HG03439 (cell line): ENCODE data around the gene NRIP1.

ENCODE experiments used
- ATAC-seq: cut with Tn5 transposase; IDR thresholded peaks from one replicate; pipeline ENCODE4 v1.9.1; 2021; ENCODE audit warnings: mild to moderate bottlenecking, moderate library complexity; ENCODE audit not compliant: unreplicated experiment

Gene NRIP1

DNA sequence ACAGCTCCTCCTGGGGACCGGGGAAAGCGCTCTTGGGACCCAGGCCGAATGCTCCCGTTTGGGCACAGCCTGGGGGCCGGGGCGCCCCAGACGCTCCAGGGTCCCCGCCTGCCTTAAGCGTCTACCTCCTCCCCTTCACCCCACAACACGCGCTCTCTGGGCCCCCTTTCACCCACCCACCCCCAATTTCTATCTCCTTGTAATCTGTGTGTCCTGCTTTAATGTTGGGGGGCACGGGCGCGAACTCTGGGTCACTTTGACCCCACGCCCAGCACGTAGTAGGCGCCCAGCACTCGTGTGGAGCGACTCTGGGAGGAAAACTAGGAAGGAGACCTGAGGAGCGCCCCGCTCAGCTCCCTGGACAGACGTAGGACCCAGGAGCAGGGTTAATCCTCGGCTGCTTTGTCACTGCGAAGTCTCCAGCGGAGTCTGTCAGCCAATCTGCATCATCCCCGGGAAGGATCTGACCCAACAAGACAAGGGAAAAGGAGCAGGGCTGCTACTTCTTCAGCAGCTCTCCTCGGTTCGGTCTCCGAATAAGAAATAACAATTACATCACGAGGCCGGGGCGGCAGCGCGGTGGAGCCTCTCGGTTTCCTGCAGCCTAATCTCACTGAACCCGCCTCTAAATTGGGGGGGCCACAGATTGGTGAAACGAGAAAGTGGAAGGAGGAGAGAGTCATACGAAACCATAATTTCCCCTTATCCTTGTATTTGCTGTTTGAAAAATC, 757 bp upstream of the NRIP1 start:
- peak; percentile 5 for ATAC-seq

DNA sequence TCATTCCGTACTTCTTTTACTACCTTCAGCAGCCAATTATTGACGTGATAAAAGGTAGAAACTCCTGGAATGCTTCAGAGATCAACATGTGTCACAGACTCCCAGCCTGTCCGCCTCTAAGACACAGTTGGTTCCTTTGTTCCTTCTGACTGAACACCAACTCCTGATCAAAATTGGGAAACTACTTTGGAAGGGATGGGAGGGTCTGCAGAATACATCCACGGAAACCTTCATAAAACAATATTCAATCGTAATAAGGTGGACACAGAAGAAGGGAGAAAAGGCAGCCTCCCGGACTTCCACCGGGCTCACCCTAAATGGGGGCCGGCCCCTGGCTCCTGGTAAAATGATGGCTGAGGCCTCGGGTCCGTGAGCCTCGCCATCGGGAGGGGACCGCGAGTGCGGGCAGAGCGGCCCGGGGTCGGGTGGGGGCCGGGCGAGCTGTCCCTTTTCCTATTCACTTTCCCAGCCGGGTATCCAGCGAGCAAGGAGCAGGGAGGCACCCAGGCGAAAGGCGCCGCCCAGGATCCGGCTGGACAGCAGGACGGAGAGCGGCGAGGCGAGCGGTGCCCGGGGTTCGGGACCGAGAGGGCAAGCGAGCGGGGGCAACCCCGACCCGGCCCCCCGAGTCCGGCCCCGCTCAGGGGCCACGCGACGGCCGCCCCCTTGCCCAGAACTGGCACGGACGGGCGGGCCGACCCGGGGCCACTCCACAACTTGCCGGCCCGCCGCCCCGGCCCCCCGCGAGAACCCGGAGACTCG, 805 bp downstream of the NRIP1 start:
- peak; percentile 2 for ATAC-seq

DNA sequence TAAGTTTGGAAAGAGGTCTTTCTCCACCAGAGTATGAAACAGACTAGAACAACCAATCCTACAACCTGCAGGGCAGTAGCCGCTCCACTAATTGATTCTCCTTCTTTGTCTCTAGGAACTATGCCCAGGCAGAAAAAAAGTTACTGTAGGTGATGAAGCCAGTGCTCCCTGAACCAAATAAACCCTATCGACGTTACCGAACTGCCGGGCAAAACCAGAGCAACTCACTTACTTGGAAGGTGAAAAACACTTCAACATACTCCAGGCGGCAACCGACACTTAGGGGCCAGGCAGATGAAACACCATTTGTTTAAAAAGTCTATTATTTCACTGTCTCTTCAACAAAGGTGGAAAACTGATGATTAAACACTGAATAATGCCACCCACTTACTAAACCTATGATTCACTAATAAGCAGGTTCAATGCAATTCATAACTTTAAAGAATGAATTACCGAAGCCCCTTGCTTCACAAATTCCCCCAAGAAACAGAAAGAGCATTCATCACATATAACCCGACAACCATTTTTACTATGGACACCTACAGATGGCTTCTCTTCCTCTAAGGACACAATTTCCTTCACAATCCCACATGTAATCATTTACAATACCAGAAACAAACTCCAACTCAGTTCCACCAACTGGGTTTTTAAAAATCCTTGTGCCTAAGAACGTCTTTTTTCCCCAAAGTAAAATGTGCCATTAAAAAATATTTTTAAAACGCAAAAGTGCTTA, 1.6 kb downstream of the NRIP1 start:
- no peak for ATAC-seq

DNA sequence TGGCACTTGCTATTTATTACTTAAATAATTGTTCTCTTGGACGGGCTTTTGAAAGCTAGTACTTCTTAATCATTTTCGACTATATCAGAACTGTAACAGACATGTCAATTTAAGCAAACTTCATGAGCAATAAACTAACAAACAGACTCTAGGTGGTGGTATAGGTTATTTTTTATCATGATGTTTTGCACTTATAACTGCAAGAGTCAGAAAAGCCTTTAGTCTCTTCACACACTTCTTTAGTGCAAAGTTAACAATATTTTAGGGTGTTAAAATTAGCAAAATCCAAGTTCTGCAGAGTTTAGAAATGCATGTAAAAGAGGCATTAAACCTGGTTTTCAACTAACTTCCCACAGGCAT, 2.2 kb downstream of the NRIP1 start:
- ATAC-seq = no peak

DNA sequence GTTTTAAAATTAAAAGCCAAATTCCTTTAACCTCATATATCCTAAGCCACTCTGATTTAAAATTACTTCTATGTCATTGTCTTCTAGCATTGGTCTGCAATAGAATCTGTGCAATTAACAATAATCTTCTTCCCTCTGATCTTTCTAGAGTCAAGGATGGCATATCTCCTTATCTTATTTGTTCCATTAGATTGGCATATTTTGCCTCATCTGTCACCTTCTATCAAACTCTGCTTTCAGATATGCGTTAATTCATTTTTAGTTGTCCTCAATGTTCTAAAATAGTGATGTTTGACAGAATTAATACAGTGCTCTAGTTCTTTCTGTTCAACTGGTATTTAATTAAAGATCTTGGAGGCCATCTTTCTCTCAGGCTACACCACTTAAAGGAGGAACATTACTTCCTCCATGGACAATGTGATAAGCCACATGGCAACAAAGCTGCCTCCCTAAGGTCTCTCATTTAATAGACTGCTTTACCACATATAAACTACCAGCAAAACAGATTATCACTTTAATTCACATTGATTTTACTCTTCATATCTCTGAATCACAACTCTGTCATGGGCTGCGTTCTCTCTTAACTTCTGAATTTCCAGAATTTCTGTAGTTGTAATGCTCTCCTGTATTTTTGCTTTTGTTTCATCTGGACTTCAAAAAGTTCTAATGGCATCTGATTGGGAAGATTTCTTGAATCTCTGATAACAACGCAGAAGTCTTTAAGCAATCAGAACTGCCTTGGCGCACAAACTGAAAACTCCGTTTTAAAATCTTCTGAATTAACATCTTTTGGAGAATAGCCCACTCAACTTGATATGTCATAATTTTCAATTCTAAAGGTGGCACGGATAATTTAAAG, 2.8 kb downstream of the NRIP1 start:
- ATAC-seq = no peak

DNA sequence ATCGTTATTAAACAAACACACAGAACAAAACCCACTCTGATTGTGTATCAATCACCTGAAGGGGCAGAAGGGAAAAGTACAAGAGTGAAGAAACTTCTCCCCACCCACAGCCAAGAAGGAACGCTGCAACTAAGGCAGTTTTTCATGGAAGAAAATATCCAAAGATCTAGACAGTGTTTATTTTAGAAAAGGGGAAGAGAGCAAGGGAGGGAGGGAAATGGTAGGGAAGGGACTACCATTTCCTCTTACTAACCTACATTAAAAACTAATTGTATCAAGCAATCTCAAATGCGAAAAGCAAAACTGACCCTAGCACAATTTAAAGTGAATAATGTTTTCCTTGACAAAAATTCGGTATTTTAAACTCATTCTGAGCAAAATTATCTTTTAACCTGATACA, 3.5 kb downstream of the NRIP1 start:
- no peak for ATAC-seq

DNA sequence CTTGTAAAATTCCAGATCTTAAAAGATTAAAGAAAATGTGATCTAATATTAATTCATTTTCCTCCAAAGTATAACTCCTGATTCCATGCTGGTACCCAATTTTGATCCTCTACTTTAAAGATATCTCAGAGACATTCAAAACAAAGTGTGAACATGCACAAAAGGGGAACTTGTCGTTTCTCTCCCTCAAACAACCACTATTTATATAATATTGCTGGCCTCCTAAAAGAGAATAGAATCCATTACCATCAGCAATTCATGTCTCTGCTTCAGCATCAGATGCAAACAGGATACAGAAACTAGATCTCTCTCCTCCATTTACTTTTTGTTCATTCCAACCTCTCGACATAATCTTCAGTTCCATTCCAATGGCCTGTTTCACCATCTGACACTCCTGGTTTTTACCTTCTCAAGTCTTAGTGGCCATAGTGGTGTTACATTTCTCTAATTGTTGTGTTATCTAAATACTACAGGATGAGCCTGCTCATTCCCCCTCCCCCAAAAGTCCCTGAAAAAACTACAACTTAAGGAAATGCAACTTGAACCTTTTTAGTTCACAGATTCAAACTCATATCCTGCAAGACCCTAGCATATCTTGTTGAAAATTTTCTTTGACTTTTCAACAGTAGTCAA, 4.1 kb downstream of the NRIP1 start:
- ATAC-seq = no peak

DNA sequence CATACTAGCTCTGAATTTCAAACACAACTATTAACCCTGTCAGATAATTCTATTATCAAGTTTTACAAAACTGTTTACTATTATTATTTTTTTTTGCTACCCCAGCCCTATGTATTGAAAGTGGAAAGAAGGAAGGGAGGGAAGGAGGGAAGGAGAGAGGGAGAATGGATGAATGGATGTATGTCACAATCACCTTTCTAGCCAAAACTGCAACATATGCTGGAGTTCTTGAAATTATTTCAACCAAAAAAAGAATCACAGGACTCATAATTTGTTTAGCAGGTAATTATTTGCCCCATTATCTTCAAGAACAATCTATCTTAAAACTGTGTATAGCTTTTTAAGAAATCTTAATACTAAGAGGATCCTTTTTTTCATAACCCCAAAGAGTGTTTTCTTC, 5.4 kb downstream of the NRIP1 start:
- no peak for ATAC-seq

DNA sequence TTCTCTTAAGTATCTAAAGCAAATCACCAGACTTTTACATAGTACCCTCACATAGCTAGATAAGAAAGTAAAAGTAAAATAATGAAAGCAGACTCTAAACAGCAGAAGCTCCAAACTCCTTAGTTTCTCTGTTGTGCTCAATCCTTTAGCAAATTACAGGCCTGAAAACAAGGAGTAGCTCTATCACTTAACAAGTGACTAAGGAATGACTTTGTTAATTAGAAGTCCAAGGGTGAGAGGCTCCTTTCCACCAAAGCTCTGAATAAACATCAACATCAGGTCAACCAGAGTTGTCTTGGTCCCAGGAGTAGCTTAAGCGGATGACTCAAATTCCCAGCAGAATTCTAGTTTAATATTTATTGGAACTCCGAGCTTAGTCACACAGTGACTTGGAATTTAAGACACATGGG, 5.9 kb downstream of the NRIP1 start:
- ATAC-seq = no peak

DNA sequence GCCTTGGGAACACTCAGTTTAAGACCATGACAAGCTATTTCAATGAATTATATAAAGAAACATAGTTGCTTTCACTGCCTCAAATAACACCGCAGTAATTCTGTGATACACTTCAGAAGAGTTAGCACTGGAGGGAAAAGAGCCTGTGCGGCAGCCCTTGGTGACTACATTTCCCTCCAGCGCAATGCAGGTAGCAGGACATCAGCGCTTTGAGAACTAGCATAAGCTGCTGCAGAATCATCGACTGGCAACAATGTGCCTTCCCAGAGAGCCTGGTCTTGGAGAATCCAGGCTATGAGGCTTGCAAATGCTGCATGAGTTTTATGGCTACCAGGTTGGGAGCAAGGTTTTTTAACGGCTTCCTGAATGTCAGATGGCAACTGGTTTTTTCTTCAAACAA, 7.5 kb downstream of the NRIP1 start:
- no peak for ATAC-seq

DNA sequence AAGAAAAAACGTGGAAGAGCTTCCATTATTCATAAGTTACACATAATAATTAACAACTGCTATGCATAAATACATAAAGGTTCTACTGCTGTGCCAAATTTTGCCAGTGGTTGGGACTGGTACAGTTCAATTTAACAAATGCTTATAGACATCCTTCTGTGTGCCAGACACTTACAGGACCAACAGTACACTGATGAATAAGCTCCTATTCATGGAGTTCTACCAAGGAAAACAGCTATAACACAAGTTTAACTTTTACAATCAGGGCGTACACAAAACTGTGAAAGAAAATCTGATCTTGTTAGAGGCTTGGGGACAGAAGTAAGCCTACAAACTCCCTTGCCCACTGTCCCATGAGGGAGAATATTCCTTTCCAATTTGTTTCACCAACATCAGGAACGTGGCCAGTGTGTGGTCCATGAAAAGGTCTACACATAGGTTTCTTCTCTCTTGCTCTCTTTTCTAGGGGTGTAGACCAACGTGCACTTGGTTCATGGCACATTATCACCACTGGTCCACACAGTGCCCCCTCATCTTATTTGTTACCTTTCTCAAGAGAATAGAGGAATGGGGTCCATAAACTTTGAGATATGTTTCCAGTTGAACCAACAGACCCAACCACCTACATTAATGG, 10.1 kb downstream of the NRIP1 start:
- ATAC-seq = no peak

DNA sequence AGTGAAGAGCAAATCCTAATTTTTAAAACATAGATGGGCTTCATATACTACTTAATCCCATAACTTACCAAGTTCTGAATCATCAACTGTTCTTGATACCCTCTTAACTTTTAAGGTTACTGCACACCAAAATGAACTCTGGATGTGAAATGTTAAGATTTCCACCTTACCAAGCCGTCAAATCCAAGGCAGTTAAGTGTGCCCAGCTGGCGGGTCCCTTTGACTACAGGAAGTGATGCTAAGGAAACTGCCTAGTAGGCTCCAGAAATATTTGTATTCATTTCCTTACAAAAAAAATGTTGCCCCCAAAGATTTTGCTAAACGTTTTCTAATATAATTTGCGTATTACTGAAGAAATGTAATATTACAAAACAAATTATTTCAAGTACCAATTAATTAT, 10.7 kb downstream of the NRIP1 start:
- ATAC-seq = no peak

DNA sequence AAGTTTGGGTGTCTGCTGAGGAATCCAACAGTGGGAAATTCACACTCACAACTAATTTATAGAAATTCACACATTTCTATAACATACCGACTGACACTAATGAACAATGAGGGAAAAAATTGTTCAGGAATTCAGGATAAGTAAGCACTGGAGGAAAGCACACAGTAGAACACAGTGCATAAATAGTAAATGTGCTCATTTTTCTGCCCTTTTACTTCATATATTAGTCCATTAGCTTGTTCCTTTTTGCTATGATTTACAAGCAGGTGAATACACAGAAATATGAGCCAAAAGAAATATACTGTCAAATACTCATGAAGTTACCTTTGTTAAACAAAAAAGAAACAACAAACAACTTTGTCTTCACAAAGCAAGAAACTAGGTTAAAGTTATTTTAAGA, 11.3 kb downstream of the NRIP1 start:
- no peak for ATAC-seq

DNA sequence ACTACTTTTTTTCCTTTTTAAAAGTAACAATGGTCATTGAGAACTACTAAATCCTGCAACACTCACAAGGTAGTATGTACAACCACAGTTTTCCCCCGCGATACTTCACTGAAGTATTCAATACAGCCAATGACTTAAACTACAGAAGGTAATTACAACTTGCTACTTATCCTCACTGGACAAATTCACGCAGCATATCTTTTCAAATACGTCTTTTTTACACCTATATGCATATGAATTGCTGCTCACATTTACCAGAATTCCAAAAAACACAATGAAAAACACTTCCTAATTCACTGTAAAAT, 12.4 kb downstream of the NRIP1 start:
- ATAC-seq = no peak

DNA sequence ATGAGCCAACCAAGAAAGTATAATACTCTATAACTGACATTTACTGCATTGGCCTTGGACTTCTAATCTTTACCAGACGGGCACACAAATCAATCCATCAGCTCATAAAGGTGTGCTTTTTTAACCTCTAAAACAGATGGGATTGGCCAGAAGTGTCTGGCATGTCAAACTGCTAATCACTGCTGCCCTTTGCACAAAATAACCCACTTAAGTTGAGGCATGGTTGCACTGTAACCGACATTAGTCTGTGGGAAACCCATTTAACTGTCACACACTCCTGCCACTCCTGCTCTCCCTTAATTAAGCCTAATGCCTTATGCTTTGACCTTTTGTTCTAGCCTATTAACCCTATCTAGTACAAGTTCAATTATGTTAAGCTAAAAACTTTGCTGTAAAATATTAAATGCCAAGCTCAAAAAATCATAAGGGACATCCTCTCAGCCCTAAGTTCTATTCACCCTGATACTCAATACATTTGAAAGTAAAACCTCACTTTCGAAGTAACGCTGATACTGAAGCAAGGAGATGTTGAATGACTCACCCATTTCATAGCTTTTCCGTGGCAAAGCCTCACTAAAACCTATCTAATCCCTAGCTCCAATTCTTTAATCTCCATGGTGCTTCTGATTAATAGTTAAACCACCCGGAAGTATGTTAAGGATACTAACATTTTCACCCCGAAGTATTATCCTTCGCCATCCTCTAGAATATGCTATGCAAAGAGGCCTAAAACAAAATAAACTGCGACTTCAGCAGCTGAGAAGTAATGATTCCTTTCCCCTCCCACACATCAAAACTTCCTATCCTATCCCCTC, 12.9 kb downstream of the NRIP1 start:
- ATAC-seq = no peak

DNA sequence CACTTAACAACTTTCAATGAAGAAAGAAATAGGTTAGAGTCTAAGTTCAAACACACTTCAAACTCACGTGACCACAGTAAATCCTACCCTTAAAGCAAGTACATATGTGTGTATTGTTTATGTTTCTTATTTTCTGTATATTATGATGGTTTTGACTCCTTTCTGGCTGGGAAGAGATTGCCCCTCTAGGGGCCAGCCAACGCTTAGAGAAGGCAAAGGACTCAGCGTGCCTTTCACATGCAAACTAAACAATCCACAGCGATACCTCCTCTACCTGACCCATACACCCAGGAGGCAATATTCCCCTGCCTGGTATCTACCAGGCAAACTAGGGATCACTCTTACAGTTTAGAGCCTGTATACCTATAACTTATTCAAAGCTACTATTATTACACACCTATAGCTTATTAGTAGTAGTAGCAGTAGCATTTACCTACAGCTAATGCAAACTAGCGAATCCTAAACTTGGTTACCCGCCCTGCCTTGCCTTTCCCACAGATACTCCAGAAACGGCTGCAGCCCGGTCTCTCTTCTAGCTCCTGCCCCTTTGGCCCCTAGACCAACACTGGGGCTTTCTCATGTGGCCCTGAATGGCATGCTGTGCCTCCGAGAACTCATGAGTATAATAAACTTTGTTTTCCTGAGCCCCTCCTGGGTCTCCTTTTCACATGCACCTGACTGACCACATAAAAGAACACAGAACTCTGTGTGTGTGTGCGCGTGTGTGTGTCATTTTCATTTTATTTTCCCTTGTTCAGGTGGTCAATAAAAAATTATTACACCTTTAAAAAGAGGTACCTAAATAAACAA, 14.0 kb downstream of the NRIP1 start:
- ATAC-seq = no peak

DNA sequence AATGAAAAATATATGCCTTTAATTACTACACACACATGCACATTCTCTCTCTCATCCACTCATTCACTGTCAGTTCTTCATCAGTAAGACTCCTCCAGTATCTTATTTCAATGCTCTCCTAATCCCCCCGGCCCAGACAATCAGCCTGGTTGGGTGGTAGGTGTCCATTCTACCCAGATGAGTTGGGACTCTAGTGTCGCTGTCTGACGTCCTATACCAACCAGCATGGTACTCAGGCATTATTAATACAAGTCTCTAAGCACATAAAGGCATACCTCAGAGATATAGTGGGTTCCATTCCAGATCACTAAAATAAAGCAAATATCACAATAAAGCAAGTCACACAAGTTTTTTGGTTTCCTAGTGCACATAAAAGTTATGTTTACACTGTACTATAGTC, 19.8 kb downstream of the NRIP1 start:
- ATAC-seq = no peak

DNA sequence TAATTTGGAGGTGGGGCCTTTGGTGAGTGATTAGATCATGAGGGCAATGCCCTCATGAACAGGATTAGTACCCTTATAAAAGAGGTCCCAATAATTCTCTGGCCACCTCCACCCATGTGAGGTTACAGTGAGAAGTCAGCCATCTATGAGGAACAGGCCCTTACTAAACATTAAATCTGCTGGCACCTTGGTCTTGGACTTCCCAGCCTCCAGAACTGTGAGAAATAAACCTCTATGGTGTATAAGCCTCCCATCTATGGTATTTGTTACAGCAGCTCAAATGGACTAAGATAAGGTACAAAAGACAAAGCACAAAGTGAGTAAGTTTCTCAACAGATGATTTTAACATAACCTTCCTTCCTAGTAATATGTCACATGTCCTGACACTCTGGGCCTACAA, 22.3 kb downstream of the NRIP1 start:
- ATAC-seq = no peak
